ENCODE measurements around the gene EIF1AX. TPM values are rescaled to one million over a fixed set of nuclear protein-coding genes. Genes with fewer than 3 reads are reported as not detected.
"Not testable (repeated sequence)": the region's sequence is repeated elsewhere in the genome, so short reads cannot be mapped to it uniquely, and the experiment has no call there.

Gene EIF1AX
- polyA plus RNA-seq (ENCODE audit: insufficient read length): 97.2 TPM
- long read RNA-seq, donor 1, full-length matches to known transcripts: 56 of 63 reads
- long read RNA-seq, donor 1, partial matches to known transcripts: 7 of 63 reads
- long read RNA-seq, donor 1, other reads (novel, unspliced or antisense): 0 of 63 reads
- long read RNA-seq, donor 2, full-length matches to known transcripts: 78 of 78 reads
- long read RNA-seq, donor 2, partial matches to known transcripts: 0 of 78 reads
- long read RNA-seq, donor 2, other reads (novel, unspliced or antisense): 0 of 78 reads
- long read RNA-seq, donor 3, full-length matches to known transcripts: 33 of 47 reads
- long read RNA-seq, donor 3, partial matches to known transcripts: 14 of 47 reads
- long read RNA-seq, donor 3, other reads (novel, unspliced or antisense): 0 of 47 reads
- long read RNA-seq, donor 4, full-length matches to known transcripts: 2 of 2 reads
- long read RNA-seq, donor 4, partial matches to known transcripts: 0 of 2 reads
- long read RNA-seq, donor 4, other reads (novel, unspliced or antisense): 0 of 2 reads
- long read RNA-seq, donor 5, full-length matches to known transcripts: 65 of 65 reads
- long read RNA-seq, donor 5, partial matches to known transcripts: 0 of 65 reads
- long read RNA-seq, donor 5, other reads (novel, unspliced or antisense): 0 of 65 reads
- long read RNA-seq, donor 6, full-length matches to known transcripts: 60 of 73 reads
- long read RNA-seq, donor 6, partial matches to known transcripts: 13 of 73 reads
- long read RNA-seq, donor 6, other reads (novel, unspliced or antisense): 0 of 73 reads
- long read RNA-seq, donor 7, full-length matches to known transcripts: 59 of 68 reads
- long read RNA-seq, donor 7, partial matches to known transcripts: 9 of 68 reads
- long read RNA-seq, donor 7, other reads (novel, unspliced or antisense): 0 of 68 reads
- long read RNA-seq, donor 8, full-length matches to known transcripts: 23 of 23 reads
- long read RNA-seq, donor 8, partial matches to known transcripts: 0 of 23 reads
- long read RNA-seq, donor 8, other reads (novel, unspliced or antisense): 0 of 23 reads

GRCh38 chrX:20141281-20142220 lies at the start of gene EIF1AX:
TSS of gene EIF1AX (minus strand) at chrX:20141838. CDS start at chrX:20141640, 198 bp downstream.
- DNase-seq: peak; percentile 98

- DNase-seq: no peak
Observed at GRCh38 chrX:20189171-20189570, 47.5 kb upstream of the EIF1AX start.

- DNase-seq: no peak
Observed at GRCh38 chrX:20181598-20182329, 40.1 kb upstream of the EIF1AX start.

- DNase-seq: no peak
Observed at GRCh38 chrX:20177093-20177492, 35.5 kb upstream of the EIF1AX start.

GRCh38 chrX:20173856-20174255 lies 32.2 kb upstream of the EIF1AX start:
- no peak for DNase-seq

- DNase-seq: no peak
Observed at GRCh38 chrX:20173313-20173712, 31.7 kb upstream of the EIF1AX start.

GRCh38 chrX:20171887-20172286 lies 30.2 kb upstream of the EIF1AX start:
- DNase-seq: no peak

- DNase-seq: not testable (repeated sequence)
Observed at GRCh38 chrX:20162516-20162915, 20.9 kb upstream of the EIF1AX start.

- DNase-seq: no peak
Observed at GRCh38 chrX:20159797-20160385, 18.3 kb upstream of the EIF1AX start.

GRCh38 chrX:20151689-20152088 lies 10.1 kb upstream of the EIF1AX start:
- no peak for DNase-seq

- DNase-seq: no peak
Observed at GRCh38 chrX:20149326-20149725, 7.7 kb upstream of the EIF1AX start.

- DNase-seq: no peak
Observed at GRCh38 chrX:20147561-20147960, 5.9 kb upstream of the EIF1AX start.

- DNase-seq: no peak
Observed at GRCh38 chrX:20144491-20144890, 2.9 kb upstream of the EIF1AX start.

GRCh38 chrX:20143561-20143960 lies 1.9 kb upstream of the EIF1AX start:
- DNase-seq: no peak

GRCh38 chrX:20143111-20143510 lies 1.5 kb upstream of the EIF1AX start:
- no peak for DNase-seq

- DNase-seq: no peak
Observed at GRCh38 chrX:20140420-20140819, 1.2 kb downstream of the EIF1AX start.

- no peak for DNase-seq
Observed at GRCh38 chrX:20139966-20140365, 1.7 kb downstream of the EIF1AX start.

GRCh38 chrX:20135944-20136343 lies 5.7 kb downstream of the EIF1AX start:
- no peak for DNase-seq

GRCh38 chrX:20132666-20133065 lies 9.0 kb downstream of the EIF1AX start:
- DNase-seq: no peak

- no peak for DNase-seq
Observed at GRCh38 chrX:20130357-20130756, 11.3 kb downstream of the EIF1AX start.

Data from left kidney (tissue), 8 donors.